HEK293T (cell line): ENCODE measurements around the gene TESK2.
"Not testable (repeated sequence)": the region's sequence is repeated elsewhere in the genome, so short reads cannot be mapped to it uniquely, and the experiment has no call there.

ENCODE experiments used
- CTCF ChIA-PET: fragments of 350-600 bp; formaldehyde crosslinking; extraction: SDS; loops from one replicate; lab custom pipeline; 2021; ENCODE audit warnings: antibody characterized with exemption, inconsistent platforms; lab: Yijun Ruan, JAX
- POLR2A ChIA-PET: fragments of 350-600 bp; formaldehyde crosslinking; extraction: SDS; loops from one replicate; lab custom pipeline; 2020; ENCODE audit warnings: antibody characterized with exemption, inconsistent platforms; lab: Yijun Ruan, JAX
- DNase-seq: peaks from one replicate; pipeline ENCODE4 v3.0.0; 2012; ENCODE audit warnings: mixed read lengths; ENCODE audit errors: extremely low spot score
- ARNT ChIP-seq: fragments of 450-650 bp; IDR thresholded peaks from 2 replicates; pipeline ENCODE4 v1.6.1; 2017; ENCODE audit warnings: mild to moderate bottlenecking
- BHLHE40 ChIP-seq: fragments of 450-650 bp; IDR thresholded peaks from 2 replicates; pipeline ENCODE4 v1.6.1; 2016; ENCODE audit warnings: mild to moderate bottlenecking, moderate library complexity, borderline replicate concordance
- CTBP1 ChIP-seq: fragments of 450-650 bp; IDR thresholded peaks from 2 replicates; pipeline ENCODE4 v1.6.1; 2016; ENCODE audit warnings: borderline replicate concordance
- ELF4 ChIP-seq: fragments of 450-650 bp; IDR thresholded peaks from 2 replicates; pipeline ENCODE4 v1.6.1; 2017; ENCODE audit warnings: antibody characterized with exemption
- FOXA1 ChIP-seq: fragments of 450-650 bp; IDR thresholded peaks from 2 replicates; pipeline ENCODE4 v1.6.1; 2016; ENCODE audit warnings: mild to moderate bottlenecking
- FOXK2 ChIP-seq: fragments of 450-650 bp; IDR thresholded peaks from 2 replicates; pipeline ENCODE4 v1.6.1; 2016; ENCODE audit warnings: mild to moderate bottlenecking
- FOXM1 ChIP-seq: fragments of 450-650 bp; IDR thresholded peaks from 2 replicates; pipeline ENCODE4 v1.6.1; 2017; ENCODE audit warnings: mild to moderate bottlenecking, borderline replicate concordance
- HDGF ChIP-seq: fragments of 450-650 bp; IDR thresholded peaks from 2 replicates; pipeline ENCODE4 v1.6.1; 2017; ENCODE audit warnings: antibody characterized with exemption, borderline replicate concordance
- L3MBTL2 ChIP-seq: fragments of 450-650 bp; conservative IDR thresholded peaks from 2 replicates; pipeline ENCODE4 v1.6.1; 2016; ENCODE audit warnings: mild to moderate bottlenecking
- LEF1 ChIP-seq: fragments of 450-650 bp; IDR thresholded peaks from 2 replicates; pipeline ENCODE4 v1.6.1; 2017; ENCODE audit warnings: mild to moderate bottlenecking, borderline replicate concordance
- NFRKB ChIP-seq: fragments of 450-650 bp; IDR thresholded peaks from 2 replicates; pipeline ENCODE4 v1.6.1; 2016; ENCODE audit warnings: mild to moderate bottlenecking, moderate library complexity
- SP1 ChIP-seq: fragments of 450-650 bp; IDR thresholded peaks from 2 replicates; pipeline ENCODE4 v1.6.1; 2017
- SUZ12 ChIP-seq: fragments of 450-650 bp; IDR thresholded peaks from 2 replicates; pipeline ENCODE4 v1.6.1; 2016; ENCODE audit warnings: mild to moderate bottlenecking
- TARDBP ChIP-seq: fragments of 450-650 bp; IDR thresholded peaks from 2 replicates; pipeline ENCODE4 v1.6.1; 2016
- ZNF384 ChIP-seq: fragments of 450-650 bp; IDR thresholded peaks from 2 replicates; pipeline ENCODE4 v1.6.1; 2016
- TF ChIP-seq, protein P1 (sequence below): fragments of 450-650 bp; IDR thresholded peaks from 2 replicates; pipeline ENCODE4 v1.6.1; 2016

The TESK2 gene

DNA sequence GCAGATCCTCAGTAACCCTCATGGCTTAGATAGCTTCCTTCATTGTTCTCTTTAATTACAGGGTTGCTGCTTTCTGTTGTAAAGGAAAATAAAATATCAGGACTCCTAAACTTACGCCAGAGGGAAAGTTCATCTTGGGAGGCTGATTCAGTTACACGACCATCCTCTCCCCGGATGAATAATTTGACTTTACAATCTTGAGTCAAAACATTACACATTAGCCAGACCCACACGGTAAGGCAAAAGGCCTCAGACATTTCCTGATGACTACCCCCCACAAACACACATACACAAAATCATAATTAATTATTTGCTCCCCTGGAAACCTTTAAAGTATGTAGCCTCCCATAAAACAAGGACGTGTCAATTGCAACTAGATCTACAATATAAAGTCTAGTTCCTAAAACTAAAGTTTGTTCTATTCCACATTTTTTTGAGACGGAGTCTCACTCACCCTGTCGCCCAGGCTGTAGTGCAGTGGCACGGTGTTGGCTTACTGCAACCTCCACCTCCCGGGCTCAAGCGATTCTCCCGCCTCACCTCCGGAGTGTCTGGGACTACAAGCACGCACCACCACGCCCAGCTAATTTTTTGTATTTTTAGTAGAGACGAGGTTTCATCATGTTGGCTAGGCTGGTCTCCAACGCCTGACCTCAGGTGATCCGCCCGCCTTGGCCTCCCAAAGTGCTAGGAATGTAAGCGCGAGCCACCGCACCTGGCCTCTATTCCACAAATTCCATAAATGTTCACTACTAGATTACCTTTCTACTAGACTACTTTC is 31.6 kb upstream of the TESK2 start:
- POLR2A ChIA-PET, result interaction anchor here (0.6 to 5.7 kb wide), 38 partner anchors 8 to 801 kb away, joined by 3 to 68 read pairs (median 6); partner anchors contain the start of genes AKR1A1, CCDC163, GPBP1L1 and HECTD3
- CTCF ChIA-PET, result interaction anchor here (0.5 to 2.1 kb wide), 3 partner anchors 11 to 47 kb away, joined by 4 to 6 read pairs (median 4); no protein-coding TSS in a partner anchor
- no peak for TF ChIP-seq SUZ12
- no peak for TF ChIP-seq ZNF384
- no peak for TF ChIP-seq BHLHE40
- no peak for DNase-seq

DNA sequence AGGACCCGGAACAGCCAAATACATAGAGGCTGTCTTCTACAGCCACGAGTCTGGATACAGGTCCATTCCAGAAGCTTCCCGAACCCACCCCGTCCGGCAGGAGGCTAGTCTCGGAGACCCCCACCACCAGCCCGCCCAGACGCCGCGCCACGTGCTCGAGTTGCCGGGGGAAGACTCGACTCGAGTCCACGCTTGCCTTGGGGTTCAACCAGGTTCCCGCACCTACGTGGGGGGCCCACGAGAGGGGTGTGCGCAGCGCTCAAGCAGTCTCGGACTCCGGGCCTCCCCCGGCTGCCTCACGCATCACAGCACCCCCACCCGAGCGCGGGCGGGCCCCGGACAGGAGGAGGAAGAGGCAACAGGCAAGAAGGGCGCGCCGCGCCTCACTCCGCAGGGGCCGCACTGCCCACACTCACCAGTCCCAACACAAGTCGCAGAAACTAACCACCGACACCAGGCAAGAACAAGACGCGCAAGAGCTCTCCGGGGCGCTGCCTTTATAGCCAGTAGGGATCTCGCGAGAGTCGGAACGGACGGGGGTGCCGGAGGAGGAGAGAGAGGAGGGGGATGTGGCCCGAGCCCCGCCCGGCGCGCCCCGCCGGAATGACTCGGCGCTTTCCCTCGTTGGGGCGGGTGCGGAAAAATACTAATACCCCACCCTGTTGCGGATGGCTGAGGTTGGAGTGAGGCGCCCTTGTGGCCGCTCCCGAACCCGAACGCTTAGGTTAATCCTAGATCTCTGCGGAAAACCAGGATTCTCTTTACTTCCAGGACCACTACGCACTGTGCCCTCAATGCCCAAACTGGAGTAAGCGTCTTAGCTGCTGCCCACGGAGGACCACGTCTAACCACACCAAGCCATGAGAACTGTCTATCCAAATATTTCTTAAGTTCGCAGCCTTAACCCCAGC is 30.7 kb upstream of the TESK2 start, which contains the start of gene PRDX1:
TSS of gene PRDX1 (minus strand) at position 472 of the 911 bp plus-strand sequence. CDS start 2,841 bp downstream, outside the sequence.
- peak; percentile 95 for TF ChIP-seq ELF4
- no peak for TF ChIP-seq ARNT
- peak; percentile 87; the same call in 1 of the 2 replicates for TF ChIP-seq SP1
- no peak for TF ChIP-seq FOXK2
- TF ChIP-seq SUZ12, result no peak
- TF ChIP-seq L3MBTL2, result peak; percentile 50; the same call in 1 of the 2 replicates
- no peak for TF ChIP-seq ZNF384
- no peak for TF ChIP-seq FOXA1
- TF ChIP-seq CTBP1, result no peak
- TF ChIP-seq FOXM1, result no peak; the same call in 1 of the 2 replicates
- POLR2A ChIA-PET, result interaction anchor here (0.6 to 5.7 kb wide), 38 partner anchors 9 to 800 kb away, joined by 3 to 68 read pairs (median 6); partner anchors contain the start of genes AKR1A1, CCDC163, GPBP1L1 and HECTD3
- CTCF ChIA-PET, result interaction anchor here (0.5 to 2.1 kb wide), 5 partner anchors 10 to 507 kb away, joined by 3 to 6 read pairs (median 4); no protein-coding TSS in a partner anchor
- DNase-seq, result peak; percentile 96

DNA sequence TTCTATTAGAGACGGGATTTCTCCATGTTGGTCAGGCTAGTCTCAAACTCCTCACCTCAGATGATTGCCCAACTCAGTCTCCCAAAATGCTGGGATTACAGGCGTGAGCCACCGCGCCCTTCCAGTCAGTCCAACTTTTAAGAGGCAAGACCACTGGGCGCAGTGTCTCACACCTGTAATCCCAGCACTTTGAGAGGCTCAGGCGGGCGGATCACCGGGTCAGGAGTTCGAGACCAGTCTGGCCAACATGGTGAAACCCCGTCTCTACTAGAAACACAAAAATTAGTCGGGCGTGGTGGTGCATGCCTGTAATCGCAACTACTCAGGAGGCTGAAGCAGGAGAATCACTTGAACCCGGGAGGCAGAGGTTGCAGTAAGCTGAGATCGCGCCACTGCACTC is 28.8 kb upstream of the TESK2 start:
- ChIA-PET CTCF (interaction anchor here (1.1 kb wide), 1 partner anchor 46 kb away, joined by 3 read pairs; no protein-coding TSS in a partner anchor), POLR2A (interaction anchor here (2.6 to 4.1 kb wide), 2 partner anchors 20 to 180 kb away, joined by 17 to 32 read pairs; partner anchors contain the start of genes CCDC163, MMACHC, MUTYH and TOE1)
- DNase-seq, result not testable (repeated sequence)

DNA sequence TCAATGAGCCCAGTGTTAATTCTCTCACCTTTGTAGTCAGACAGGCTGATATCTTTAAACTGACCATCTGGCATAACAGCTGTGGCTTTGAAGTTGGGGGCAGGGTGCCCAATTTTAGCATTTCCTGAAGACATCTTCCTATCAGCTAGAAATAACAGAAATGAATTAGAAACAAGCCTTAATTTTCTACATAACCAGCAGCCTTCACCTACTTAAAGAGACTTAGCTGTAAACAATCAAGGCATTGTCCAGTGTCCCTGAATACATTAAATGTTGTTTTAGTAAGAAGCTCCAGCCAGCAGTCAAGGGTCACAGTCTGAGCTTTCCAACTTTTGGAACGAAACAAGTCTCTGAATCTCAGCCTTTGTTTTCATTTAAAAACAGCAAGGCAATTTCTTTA is 27.9 kb upstream of the TESK2 start:
- POLR2A ChIA-PET, result interaction anchor here (1.0 to 4.1 kb wide), 4 partner anchors 10 to 179 kb away, joined by 3 to 32 read pairs (median 5); partner anchors contain the start of genes CCDC163, MMACHC, MUTYH and TOE1
- CTCF ChIA-PET, result interaction anchor here (0.7 to 2.3 kb wide), 3 partner anchors 47 to 67 kb away, joined by 3 to 7 read pairs (median 5); no protein-coding TSS in a partner anchor
- no peak for DNase-seq
- TF ChIP-seq CTBP1 (no peak), TARDBP (no peak)

DNA sequence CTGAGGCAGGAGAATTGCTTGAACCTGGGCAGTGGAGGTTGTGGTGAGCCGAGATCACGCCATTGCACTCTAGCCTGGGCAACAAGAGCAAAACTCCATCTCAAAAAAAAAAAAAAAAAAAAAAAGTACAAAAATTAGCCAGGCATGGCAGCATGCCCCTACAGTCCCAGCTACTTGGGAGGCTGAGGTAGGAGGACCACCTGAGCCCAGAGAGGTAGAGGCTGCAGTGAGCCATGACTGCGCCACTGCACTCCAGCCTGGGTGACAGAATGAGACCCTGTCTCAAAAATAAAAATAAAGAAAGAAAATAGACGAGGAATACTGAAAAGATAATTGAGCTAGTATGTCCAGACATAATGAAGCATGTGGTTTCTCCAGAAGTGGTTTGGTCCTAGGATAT is 27.4 kb upstream of the TESK2 start:
- not testable (repeated sequence) for DNase-seq
- CTCF ChIA-PET, result interaction anchor here (0.7 to 2.3 kb wide), 2 partner anchors 51 to 67 kb away, joined by 5 to 7 read pairs; no protein-coding TSS in a partner anchor
- POLR2A ChIA-PET, result interaction anchor here (1.0 to 4.1 kb wide), 4 partner anchors 10 to 178 kb away, joined by 3 to 32 read pairs (median 5); partner anchors contain the start of genes CCDC163, MMACHC, MUTYH and TOE1

DNA sequence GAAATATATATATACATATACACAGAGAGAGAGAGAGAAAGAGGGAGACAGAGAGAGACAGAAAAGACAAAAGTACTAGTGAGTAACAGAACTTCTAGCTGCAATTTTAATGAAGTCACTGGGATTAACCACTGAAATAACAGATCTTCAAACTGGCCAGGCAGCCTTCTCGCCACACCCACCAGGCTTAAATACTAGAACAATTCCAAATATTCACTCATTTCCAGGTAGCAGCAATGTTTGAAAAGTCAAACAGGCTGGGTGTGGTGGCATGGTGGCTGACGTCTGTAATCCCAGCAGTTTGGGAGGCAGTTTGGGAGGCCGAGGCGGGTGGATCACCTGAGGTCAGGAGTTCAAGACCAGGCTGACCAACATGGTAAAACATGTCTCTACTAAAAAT is 25.5 kb upstream of the TESK2 start:
- POLR2A ChIA-PET, result no interaction called here
- TF ChIP-seq, protein P1, sequence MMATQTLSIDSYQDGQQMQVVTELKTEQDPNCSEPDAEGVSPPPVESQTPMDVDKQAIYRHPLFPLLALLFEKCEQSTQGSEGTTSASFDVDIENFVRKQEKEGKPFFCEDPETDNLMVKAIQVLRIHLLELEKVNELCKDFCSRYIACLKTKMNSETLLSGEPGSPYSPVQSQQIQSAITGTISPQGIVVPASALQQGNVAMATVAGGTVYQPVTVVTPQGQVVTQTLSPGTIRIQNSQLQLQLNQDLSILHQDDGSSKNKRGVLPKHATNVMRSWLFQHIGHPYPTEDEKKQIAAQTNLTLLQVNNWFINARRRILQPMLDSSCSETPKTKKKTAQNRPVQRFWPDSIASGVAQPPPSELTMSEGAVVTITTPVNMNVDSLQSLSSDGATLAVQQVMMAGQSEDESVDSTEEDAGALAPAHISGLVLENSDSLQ, result no peak
- TF ChIP-seq SUZ12, result no peak
- TF ChIP-seq FOXA1, result no peak
- TF ChIP-seq LEF1, result no peak
- TF ChIP-seq L3MBTL2, result no peak
- no peak for TF ChIP-seq ELF4
- CTCF ChIA-PET, result interaction anchor here (1.0 kb wide), 1 partner anchor 54 kb away, joined by 4 read pairs; no protein-coding TSS in a partner anchor
- no peak for DNase-seq

DNA sequence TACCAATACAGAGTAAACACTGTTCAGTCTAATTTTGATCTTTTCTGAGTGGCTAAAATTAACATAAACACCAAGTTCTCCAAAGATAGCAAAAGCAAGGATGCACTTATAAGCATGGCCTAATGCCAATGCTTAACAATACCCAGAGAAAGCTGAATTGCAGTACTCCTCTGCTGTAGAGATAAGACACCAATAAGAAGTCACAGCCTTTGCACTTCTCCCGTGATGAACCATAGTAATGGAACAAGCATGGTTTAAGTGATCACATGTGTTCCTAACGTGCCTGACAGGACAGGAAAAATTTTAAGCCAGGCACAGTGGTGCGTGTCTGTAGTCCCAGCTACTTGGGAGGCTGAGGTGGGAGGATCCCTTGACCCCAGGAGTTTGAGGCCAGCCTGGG is 25.1 kb upstream of the TESK2 start:
- TF ChIP-seq ZNF384 (no peak), CTBP1 (no peak), TARDBP (no peak), SUZ12 (no peak), FOXA1 (no peak), FOXK2 (no peak), LEF1 (no peak), ARNT (no peak), BHLHE40 (no peak), HDGF (no peak), NFRKB (no peak), SP1 (no peak), ELF4 (no peak), FOXM1 (no peak), L3MBTL2 (no peak)
- TF ChIP-seq, protein P1, result no peak
- no peak for DNase-seq
- POLR2A ChIA-PET, result interaction anchor here (1.0 kb wide), 1 partner anchor 16 kb away, joined by 3 read pairs; the partner anchor contains the start of genes CCDC163 and MMACHC
- CTCF ChIA-PET, result interaction anchor here (1.0 kb wide), 1 partner anchor 54 kb away, joined by 4 read pairs; no protein-coding TSS in a partner anchor

DNA sequence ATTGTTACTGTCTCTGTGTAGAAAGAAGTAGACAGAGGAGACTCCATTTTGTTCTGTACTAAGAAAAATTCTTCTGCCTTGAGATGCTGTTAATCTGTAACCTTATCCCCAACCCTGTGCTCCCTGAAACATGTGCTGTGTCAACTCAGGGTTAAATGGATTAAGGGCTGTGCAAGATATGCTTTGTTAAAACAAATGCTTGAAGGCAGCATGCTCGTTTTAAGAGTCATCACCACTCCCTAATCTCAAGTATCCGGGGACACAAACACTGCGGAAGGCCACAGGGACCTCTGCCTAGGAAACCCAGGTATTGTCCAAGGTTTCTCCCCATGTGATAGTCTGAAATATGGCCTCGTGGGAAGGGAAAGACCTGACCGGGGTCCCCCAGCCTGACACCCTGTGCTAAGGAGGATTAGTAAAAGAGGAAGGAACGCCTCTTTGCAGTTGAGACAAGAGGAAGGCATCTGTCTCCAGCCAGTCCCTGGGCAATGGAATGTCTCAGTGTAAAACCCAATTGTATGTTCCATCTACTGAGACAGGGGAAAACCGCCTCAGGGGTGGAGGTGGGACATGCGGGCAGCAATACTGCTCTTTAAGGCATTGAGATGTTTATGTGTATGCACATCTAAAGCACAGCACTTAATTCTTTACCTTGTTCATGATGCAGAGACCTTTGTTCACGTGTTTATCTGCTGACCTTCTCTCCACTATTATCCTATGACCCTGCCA is 22.7 kb upstream of the TESK2 start:
- not testable (repeated sequence) for DNase-seq
- CTCF ChIA-PET, result interaction anchor here (3.7 kb wide), 1 partner anchor 55 kb away, joined by 46 read pairs; no protein-coding TSS in a partner anchor

More for the DNA sequence above, 22.7 kb upstream of the TESK2 start:
- POLR2A ChIA-PET, result interaction anchor here (0.9 to 4.1 kb wide), 6 partner anchors 8 to 70 kb away, joined by 3 to 38 read pairs (median 12); partner anchors contain the start of genes AKR1A1, NASP and PRDX1
